Retina (tissue), 1 donor: ENCODE data around the gene ACBD3.

Experiments
- DNase-seq: peaks from one replicate; pipeline ENCODE4 v3.0.0-alpha.2; 2016

Gene ACBD3

GRCh38 chr1:226110249-226111097 lies 76.1 kb downstream of the ACBD3 start:
- peak; percentile 86 for DNase-seq

GRCh38 chr1:226109829-226110248 lies 76.7 kb downstream of the ACBD3 start:
- DNase-seq: peak; percentile 90

GRCh38 chr1:226108935-226109828 lies 77.4 kb downstream of the ACBD3 start:
- DNase-seq: no peak

- no peak for DNase-seq
Observed at GRCh38 chr1:226107471-226108460, 78.8 kb downstream of the ACBD3 start.

- DNase-seq: no peak
Observed at GRCh38 chr1:226104671-226105121, 81.8 kb downstream of the ACBD3 start.

- DNase-seq: peak; percentile 68
Observed at GRCh38 chr1:226100436-226101391, 85.8 kb downstream of the ACBD3 start.

GRCh38 chr1:226098870-226099835 lies 87.4 kb downstream of the ACBD3 start:
- DNase-seq: no peak

- no peak for DNase-seq
Observed at GRCh38 chr1:226097866-226098625, 88.5 kb downstream of the ACBD3 start.

GRCh38 chr1:226095286-226095685 lies 91.3 kb downstream of the ACBD3 start:
- no peak for DNase-seq
